DOHH2 (cell line): ENCODE measurements around the gene TOGARAM2.

Source experiments
- EZH2phosphoT487 ChIP-seq: fragments of 200-600 bp; sonication (generic); IDR thresholded peaks from 2 replicates; pipeline ENCODE4 v1.6.1; 2017; ENCODE audit warnings: borderline replicate concordance, mild to moderate bottlenecking, antibody characterized with exemption, low read length, moderate library complexity, mixed read lengths
- TF ChIP-seq, protein P1 (sequence below): fragments of 200-600 bp; sonication (generic); IDR thresholded peaks from one replicate; pipeline ENCODE4 v1.5.1; 2014; ENCODE audit warnings: antibody characterized with exemption, mild to moderate bottlenecking, low read depth, low read length; ENCODE audit not compliant: poor library complexity, severe bottlenecking

DNA sequence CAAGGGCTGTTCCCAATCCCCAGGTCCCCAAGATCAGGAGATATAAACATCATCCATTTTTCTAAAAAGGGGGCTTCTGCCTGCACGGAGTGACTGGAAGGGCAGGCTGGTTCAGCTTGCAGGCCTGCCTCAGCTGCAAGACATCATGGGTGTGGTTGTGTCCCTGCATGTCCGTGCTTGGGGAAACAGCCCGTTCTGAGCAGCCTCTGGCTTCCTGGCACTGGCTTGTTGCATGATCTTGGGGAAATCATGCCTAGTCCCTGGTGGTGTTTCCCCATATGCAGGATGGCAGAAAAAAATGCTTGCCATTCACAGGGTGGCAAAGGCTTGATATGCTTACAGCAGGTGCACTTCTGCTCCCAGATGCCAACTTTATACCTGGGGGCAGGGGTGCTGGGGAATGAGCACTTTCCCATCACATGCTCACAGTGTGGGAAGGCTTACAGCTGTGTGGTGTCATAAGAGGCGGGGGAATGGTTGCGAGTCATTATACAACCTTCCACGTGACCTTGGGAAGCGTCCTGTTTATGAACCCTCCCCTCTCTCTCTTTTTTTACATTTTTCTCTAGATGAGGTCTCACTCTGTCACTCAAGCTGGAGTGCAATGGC is 86.0 kb downstream of the TOGARAM2 start:
- TF ChIP-seq, protein P1, sequence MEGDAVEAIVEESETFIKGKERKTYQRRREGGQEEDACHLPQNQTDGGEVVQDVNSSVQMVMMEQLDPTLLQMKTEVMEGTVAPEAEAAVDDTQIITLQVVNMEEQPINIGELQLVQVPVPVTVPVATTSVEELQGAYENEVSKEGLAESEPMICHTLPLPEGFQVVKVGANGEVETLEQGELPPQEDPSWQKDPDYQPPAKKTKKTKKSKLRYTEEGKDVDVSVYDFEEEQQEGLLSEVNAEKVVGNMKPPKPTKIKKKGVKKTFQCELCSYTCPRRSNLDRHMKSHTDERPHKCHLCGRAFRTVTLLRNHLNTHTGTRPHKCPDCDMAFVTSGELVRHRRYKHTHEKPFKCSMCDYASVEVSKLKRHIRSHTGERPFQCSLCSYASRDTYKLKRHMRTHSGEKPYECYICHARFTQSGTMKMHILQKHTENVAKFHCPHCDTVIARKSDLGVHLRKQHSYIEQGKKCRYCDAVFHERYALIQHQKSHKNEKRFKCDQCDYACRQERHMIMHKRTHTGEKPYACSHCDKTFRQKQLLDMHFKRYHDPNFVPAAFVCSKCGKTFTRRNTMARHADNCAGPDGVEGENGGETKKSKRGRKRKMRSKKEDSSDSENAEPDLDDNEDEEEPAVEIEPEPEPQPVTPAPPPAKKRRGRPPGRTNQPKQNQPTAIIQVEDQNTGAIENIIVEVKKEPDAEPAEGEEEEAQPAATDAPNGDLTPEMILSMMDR, result no peak
- no peak for TF ChIP-seq EZH2phosphoT487
